HCT116 (cell line): ENCODE results near the gene ST3GAL3. TPM values are rescaled to one million over a fixed set of nuclear protein-coding genes. Genes with fewer than 3 reads are reported as not detected.

ENCODE experiments used
- ATAC-seq: fragments of 200-7000 bp; cut with Tn5 transposase; 2 replicates; pipeline ENCODE4 v1.9.1; 2020; ENCODE audit warnings: mild to moderate bottlenecking, moderate library complexity
- BruUV-seq: library from RNA; stranded (reverse); fragments of 400-500 nt; replicated peaks from 2 replicates; lab custom pipeline; 2021; lab: Mats Ljungman, UMichigan
- CTCF ChIA-PET: fragments of 300-600 bp; sonication (Branson Sonifier 250); formaldehyde crosslinking; loops from one replicate; lab custom pipeline; 2021; ENCODE audit warnings: antibody characterized with exemption; lab: Charles Lee
- POLR2A ChIA-PET: fragments of 300-600, 350-600 bp; sonication (Branson Sonifier 250); formaldehyde crosslinking; loops from one replicate; lab custom pipeline; 2021; ENCODE audit warnings: antibody characterized with exemption; lab: Charles Lee
- RAD21 ChIA-PET, 2 experiments: fragments of 300-600 bp; sonication (Branson Sonifier 250); formaldehyde crosslinking; loops; one replicate each; lab custom pipeline; 2023; ENCODE audit warnings: low total read pairs in 2 of 2; ENCODE audit not compliant: uncharacterized antibody in 2 of 2, unreplicated experiment in 2 of 2, low non-redundant PET in 1 of 2; lab: Charles Lee
- DNase-seq: peaks from one replicate; pipeline ENCODE4 v3.0.0-alpha.2; 2010; ENCODE audit warnings: low read depth, low spot score
- H2AFZ ChIP-seq: fragments of 200-600 bp; shearing (Covaris generic), sonication (generic); 2 replicates; pipeline ENCODE4 v1.6.1; 2017; ENCODE audit warnings: low read depth, mixed run types, mixed read lengths, antibody characterized with exemption, low read length; ENCODE audit not compliant: poor library complexity, severe bottlenecking
- H3K27ac ChIP-seq: 2 replicates; pipeline ENCODE4 v1.5.1; 2012; ENCODE audit warnings: low read depth, low read length
- H3K27me3 ChIP-seq: fragments of 200-600 bp; sonication (generic); 2 replicates; pipeline ENCODE4 v1.6.1; 2016; ENCODE audit warnings: mixed run types, low read length, mixed read lengths; ENCODE audit not compliant: insufficient read depth
- H3K36me3 ChIP-seq, 2 experiments: fragments of 200-500 bp in 1 of 2; fragments of 200-600 bp in 1 of 2; sonication (Bioruptor generic) in 1 of 2; sonication (generic) in 1 of 2; 2 replicates each; pipeline versions ENCODE4 v1.5.1 to v1.6.1; 2014 to 2016; ENCODE audit warnings: low read length in 2 of 2, inconsistent platforms in 1 of 2, mixed read lengths in 1 of 2, mixed run types in 1 of 2; ENCODE audit not compliant: insufficient read depth in 2 of 2, control insufficient read depth in 1 of 2
- H3K4me1 ChIP-seq, 2 experiments: fragments of 200-600 bp in 1 of 2; sonication (generic) in 1 of 2; 2 replicates each; pipeline versions ENCODE4 v1.5.1 to v1.6.1; 2012 to 2017; ENCODE audit warnings: low read length in 2 of 2, inconsistent platforms in 1 of 2, mild to moderate bottlenecking in 1 of 2, mixed read lengths in 1 of 2, mixed run types in 1 of 2, moderate library complexity in 1 of 2; ENCODE audit not compliant: insufficient read depth in 2 of 2, control insufficient read depth in 1 of 2
- H3K4me2 ChIP-seq: fragments of 200-600 bp; sonication (generic); 2 replicates; pipeline ENCODE4 v1.6.1; 2017; ENCODE audit warnings: mixed run types, low read length, mixed read lengths
- H3K4me3 ChIP-seq, 2 experiments: fragments of 200-600 bp in 1 of 2; sonication (generic) in 1 of 2; replicated peaks in 1 of 2; 2 replicates each; pipeline ENCODE4 v1.5.1; 2011 to 2016; ENCODE audit warnings: low read length in 2 of 2, control low read depth in 1 of 2, low read depth in 1 of 2, mild to moderate bottlenecking in 1 of 2, mixed read lengths in 1 of 2, mixed run types in 1 of 2
- H3K79me2 ChIP-seq: fragments of 200-600 bp; sonication (generic); 2 replicates; pipeline ENCODE4 v1.6.1; 2017; ENCODE audit warnings: mild to moderate bottlenecking, mixed run types, low read length, moderate library complexity, mixed read lengths; ENCODE audit not compliant: insufficient read depth
- H3K9ac ChIP-seq: fragments of 200-600 bp; sonication (generic); 2 replicates; pipeline ENCODE4 v1.6.1; 2016; ENCODE audit warnings: low read length, mixed read lengths
- H3K9me2 ChIP-seq: fragments of 200-600 bp; sonication (generic), shearing (Covaris generic); 2 replicates; pipeline ENCODE4 v1.6.1; 2017; ENCODE audit warnings: mixed run types, mild to moderate bottlenecking, moderate library complexity; ENCODE audit not compliant: insufficient read depth
- H3K9me3 ChIP-seq, 2 experiments: fragments of 200-500 bp in 1 of 2; fragments of 200-600 bp in 1 of 2; sonication (Bioruptor generic) in 1 of 2; sonication (generic) in 1 of 2; 2 replicates each; pipeline ENCODE4 v1.6.1; 2014 to 2017; ENCODE audit warnings: low read length in 2 of 2, mixed read lengths in 2 of 2, inconsistent platforms in 1 of 2, low read depth in 1 of 2, mild to moderate bottlenecking in 1 of 2, mixed run types in 1 of 2, moderate library complexity in 1 of 2; ENCODE audit not compliant: control insufficient read depth in 1 of 2, insufficient read depth in 1 of 2
- H4K20me1 ChIP-seq: fragments of 200-600 bp; sonication (generic), shearing (Covaris generic); 2 replicates; pipeline ENCODE4 v1.6.1; 2017; ENCODE audit warnings: mixed run types, mild to moderate bottlenecking, moderate library complexity; ENCODE audit not compliant: insufficient read depth
- ATF3 ChIP-seq: IDR thresholded peaks from 2 replicates; pipeline ENCODE4 v1.6.1; 2012
- CBX3 ChIP-seq: IDR thresholded peaks from 2 replicates; pipeline ENCODE4 v1.6.1; 2012; ENCODE audit warnings: low read depth
- CEBPB ChIP-seq: IDR thresholded peaks from 2 replicates; pipeline ENCODE4 v1.6.1; 2012; ENCODE audit warnings: low read depth
- ELF1 ChIP-seq: IDR thresholded peaks from 2 replicates; pipeline ENCODE4 v1.6.1; 2012; ENCODE audit warnings: low read depth, borderline replicate concordance
- EZH2 ChIP-seq: fragments of 200-600 bp; sonication (generic); IDR thresholded peaks from 2 replicates; pipeline ENCODE4 v1.6.1; 2017; ENCODE audit warnings: antibody characterized with exemption, mixed run types
- EZH2phosphoT487 ChIP-seq: fragments of 200-600 bp; IDR thresholded peaks from 2 replicates; pipeline ENCODE4 v1.6.1; 2018; ENCODE audit warnings: antibody characterized with exemption, borderline replicate concordance
- FOSL1 ChIP-seq: IDR thresholded peaks from 2 replicates; pipeline ENCODE4 v1.6.1; 2012; ENCODE audit warnings: low read depth
- MAX ChIP-seq: IDR thresholded peaks from 2 replicates; pipeline ENCODE4 v1.6.1; 2012
- SIN3A ChIP-seq: IDR thresholded peaks from 2 replicates; pipeline ENCODE4 v1.6.1; 2012; ENCODE audit warnings: low read depth
- SP1 ChIP-seq: IDR thresholded peaks from 2 replicates; pipeline ENCODE4 v1.6.1; 2012; ENCODE audit warnings: low read depth
- SRF ChIP-seq: IDR thresholded peaks from 2 replicates; pipeline ENCODE4 v1.6.1; 2012; ENCODE audit warnings: low read depth
- YY1 ChIP-seq: IDR thresholded peaks from 2 replicates; pipeline ENCODE4 v1.6.1; 2011; ENCODE audit warnings: low read length, low read depth, moderate library complexity, mild to moderate bottlenecking; ENCODE audit not compliant: insufficient replicate concordance; ENCODE audit errors: extremely low read depth
- ZBTB33 ChIP-seq: IDR thresholded peaks from 2 replicates; pipeline ENCODE4 v1.6.1; 2011; ENCODE audit warnings: mild to moderate bottlenecking, low read length, moderate library complexity; ENCODE audit not compliant: insufficient replicate concordance; ENCODE audit errors: extremely low read depth
- ZFX ChIP-seq: fragments of 450-650 bp; IDR thresholded peaks from 2 replicates; pipeline ENCODE4 v1.6.1; 2017
- intact Hi-C: fragments of 100-400 bp; cut with micrococcal nuclease; formaldehyde crosslinking; loops from 2 replicates; pipeline ENCODE4 v1.10.0; 2022
- total RNA-seq: library from RNA; stranded (reverse); gene quantifications from one replicate; pipeline ENCODE4 v1.2.1, GENCODE V29; 2021; ENCODE audit not compliant: unreplicated experiment

The ST3GAL3 gene
- total RNA-seq, 1 experiment from 2014 or later, result 7.2 TPM

GRCh38 chr1:43789604-43790550, 82.5 kb downstream of the ST3GAL3 start:
- H3K9me3 ChIP-seq, result no peaks in the 10 kb centered on the region
- H3K79me2 ChIP-seq, result no peaks in the 10 kb centered on the region
- CTCF ChIA-PET, result no interaction called here
- H3K36me3 ChIP-seq, result no peaks in the 10 kb centered on the region
- no peaks in the 10 kb centered on the region for H3K27me3 ChIP-seq
- no TSS peak for BruUV-seq
- intact Hi-C loops, result no loop called here
- H4K20me1 ChIP-seq, result no peaks in the 10 kb centered on the region
- no peak overlapping the region for H3K4me2 ChIP-seq
- H2AFZ ChIP-seq, result no peak overlapping the region
- H3K9me2 ChIP-seq, result no peaks in the 10 kb centered on the region
- no peak overlapping the region for H3K9ac ChIP-seq
- peaks cover under 1 to 13% of the 10 kb centered on the region in 2 experiments; a peak in 2 of 4 replicates for H3K4me1 ChIP-seq
- ATAC-seq (no peak), DNase-seq (no peak)
- no peak overlapping the region for H3K27ac ChIP-seq
- RAD21 ChIA-PET, result no interaction called here
- no peak overlapping the region for H3K4me3 ChIP-seq
- POLR2A ChIA-PET, result no interaction called here
- TF ChIP-seq YY1, result no peak
- TF ChIP-seq SP1, result no peak
- no peak for TF ChIP-seq CBX3
- no peak for TF ChIP-seq EZH2phosphoT487
- no peak for TF ChIP-seq MAX
- TF ChIP-seq FOSL1, result no peak
- TF ChIP-seq SRF, result no peak
- no peak for TF ChIP-seq EZH2
- TF ChIP-seq ZFX, result no peak
- no peak for TF ChIP-seq ZBTB33
- no peak for TF ChIP-seq SIN3A
- TF ChIP-seq CEBPB, result no peak
- no peak for TF ChIP-seq ELF1
- no peak for TF ChIP-seq ATF3
